ENCODE results near the gene CCDC74B.
"Not testable (repeated sequence)": the region's sequence is repeated elsewhere in the genome, so short reads cannot be mapped to it uniquely, and the experiment has no call there.

CCDC74B gene

DNA sequence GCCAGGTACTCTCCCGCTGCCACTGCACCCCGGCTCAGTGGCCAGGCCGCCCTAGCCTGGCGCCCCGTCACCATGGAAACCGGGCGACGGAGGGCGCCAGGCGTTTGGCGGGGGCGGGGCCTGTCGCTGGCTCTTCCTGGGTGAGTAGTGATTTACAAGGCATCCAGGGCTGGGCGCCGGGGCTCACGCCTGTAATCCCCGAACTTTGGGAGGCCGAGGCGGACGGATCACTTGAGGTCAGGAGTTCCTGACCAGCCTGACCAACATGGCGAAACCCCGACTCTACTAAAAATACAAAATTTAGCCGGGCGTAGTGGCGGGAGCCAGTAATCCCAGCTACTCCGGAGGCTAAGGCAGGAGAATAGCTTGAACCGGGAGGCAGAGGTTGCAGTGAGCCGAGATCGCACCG lies at the start of gene CCDC74B:
CCDC74B (minus strand) TSS at position 107 of the 409 bp plus-strand sequence. CDS start 116 bp downstream, outside the sequence.
- DNase-seq = peak; percentile 71

DNA sequence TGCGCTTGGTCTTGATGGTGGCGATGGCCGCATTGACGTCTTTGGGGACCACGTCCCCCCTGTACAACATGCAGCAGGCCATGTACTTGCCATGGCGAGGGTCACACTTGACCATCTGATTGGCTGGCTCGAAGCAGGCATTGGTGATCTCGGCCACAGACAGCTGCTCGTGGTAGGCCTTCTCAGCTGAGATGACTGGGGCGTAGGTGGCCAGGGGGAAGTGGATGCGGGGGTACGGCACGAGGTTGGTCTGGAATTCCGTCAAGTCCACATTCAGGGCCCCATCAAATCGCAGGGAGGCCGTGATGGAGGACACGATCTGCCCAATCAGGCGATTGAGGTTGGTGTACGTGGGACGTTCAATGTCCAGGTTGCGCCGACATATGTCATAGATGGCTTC lies 48.9 kb upstream of the CCDC74B start:
- DNase-seq = not testable (repeated sequence)

DNA sequence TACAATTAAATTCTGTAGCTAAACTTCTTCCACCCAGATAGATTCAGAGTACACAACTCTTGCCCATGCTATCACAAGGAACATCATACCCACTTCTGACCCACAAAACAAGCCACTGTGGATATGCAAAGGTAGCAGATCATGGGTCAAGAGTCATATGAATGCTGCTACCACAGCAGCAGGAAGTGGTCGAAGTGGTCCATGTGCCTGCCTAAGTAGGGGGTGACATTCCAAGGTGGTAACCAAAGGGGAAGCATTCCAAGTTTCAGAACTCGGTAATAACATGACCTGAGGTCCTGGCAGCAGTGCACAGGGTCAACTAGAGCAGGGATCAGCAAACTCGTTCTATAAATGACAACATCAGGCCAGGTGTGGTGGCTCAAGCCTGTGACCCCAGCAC lies 47.5 kb upstream of the CCDC74B start:
- DNase-seq = not testable (repeated sequence)

DNA sequence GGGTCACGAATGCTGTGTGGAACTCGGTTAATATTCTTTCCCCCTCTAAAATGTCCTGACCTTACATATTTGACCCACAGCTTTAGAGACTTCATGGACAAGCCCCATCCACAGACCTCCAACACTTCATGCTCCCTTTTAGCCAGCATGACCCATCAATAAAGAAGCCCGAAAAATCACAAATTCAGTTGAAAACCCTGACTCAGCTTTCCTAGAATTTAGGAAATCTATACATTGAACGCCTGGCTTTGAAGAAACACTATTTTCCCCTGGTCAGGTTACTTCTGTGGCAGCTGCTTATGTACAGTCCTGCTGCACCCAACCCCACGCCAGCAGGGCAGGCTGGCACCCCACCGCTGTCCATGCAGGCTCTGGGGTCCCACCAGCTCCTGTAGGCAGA lies 46.4 kb upstream of the CCDC74B start:
- not testable (repeated sequence) for DNase-seq

DNA sequence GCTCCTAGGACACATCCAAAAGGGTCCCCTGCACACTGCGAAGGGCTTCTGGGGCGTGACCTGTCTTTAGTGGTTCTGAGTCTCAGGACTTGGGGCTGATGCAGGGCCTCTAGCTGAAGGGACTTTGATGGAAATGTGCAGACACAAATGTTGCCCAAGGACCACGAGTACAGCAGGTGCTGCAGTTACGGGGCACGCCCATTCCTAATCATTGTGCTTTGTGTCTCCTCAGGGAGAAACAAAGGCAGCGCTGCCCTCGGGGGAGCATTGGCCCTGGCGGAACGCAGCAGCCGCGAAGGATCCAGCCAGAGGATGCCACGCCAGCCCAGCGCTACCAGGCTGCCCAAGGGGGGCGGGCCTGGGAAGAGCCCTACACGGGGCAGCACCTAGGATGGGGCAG lies 45.3 kb upstream of the CCDC74B start:
- DNase-seq = no peak

DNA sequence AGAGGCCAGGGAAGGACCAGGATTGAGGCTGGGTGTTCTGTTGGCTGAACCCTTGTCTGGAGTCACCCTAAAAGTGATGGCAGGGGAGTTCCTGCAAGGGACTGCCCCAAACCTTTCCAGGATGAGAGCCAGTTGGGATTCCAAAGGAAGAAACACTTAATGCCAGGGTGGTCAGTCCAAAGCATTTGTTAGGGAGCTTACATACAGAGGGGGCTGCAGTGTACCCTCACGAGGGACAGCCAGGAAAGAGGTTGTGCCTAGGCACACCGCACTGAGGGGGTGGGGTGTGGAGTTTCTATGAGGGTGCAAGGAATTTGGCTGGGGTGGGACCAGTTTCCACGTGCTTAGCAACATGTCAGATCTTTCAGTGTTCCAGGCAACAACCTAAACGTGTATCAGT lies 44.0 kb upstream of the CCDC74B start:
- DNase-seq = not testable (repeated sequence)

DNA sequence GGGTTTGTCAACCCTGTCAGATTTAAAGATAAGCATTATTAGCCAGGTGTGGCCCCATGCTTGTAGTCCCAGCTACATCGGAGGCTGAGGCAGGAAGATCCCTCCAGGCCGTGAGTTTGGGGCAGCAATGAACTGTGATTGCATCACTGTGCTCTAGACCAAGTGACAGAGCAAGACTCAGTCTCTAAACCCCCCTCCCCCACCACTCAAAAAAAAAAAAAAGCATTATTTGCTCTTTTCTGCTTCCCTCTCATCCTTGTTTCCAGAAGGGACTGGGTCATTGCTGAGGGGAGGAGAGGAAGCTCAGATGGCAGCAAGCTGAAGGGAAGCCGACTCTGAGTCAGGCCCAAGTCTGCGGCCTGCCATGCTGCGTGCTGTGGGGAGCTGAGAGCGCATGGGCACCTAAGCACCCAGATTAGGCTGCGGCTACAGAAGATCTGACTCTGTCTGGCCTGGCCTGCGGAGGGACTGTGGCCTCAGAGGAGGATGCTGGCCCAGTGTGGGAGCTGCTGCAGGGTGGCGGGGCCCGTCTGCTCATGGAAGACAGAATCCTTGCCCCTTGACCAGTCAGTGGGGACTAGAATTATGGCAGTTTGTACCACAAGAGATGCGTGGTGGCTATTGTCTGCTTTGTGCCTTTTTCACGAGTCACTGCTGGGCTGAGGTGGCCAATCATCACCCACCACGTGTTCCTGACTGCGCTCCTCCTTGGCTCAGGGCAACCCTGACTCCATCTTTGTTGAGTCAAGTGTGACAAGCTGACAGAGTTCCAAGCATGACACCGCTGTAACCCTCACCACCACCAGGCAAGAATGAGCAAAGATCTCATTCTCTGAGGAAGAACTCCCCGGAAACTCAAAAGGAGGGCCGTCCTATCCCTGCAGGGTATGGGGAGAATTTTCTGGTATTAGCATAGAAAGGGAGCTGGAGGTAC lies 43.2 kb upstream of the CCDC74B start:
- not testable (repeated sequence) for DNase-seq

DNA sequence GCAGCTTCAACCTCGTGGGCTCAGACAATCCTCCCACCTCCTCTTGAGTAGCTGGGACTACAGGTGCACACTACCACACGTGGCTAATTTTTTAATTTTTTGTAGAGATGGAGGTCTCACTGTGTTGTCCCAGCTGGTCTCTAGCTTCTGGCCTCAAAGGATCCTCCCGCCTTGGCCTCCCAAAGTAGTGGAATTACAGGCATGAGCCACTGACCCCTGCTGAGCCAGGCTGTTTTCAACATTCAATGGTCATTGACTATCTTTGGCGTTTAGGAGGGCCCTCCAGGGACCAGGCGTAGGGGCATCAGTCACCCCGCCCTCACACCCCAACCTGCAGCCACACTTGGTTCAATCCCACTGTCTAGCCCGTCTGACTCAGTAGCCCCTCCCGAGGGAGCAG lies 42.4 kb upstream of the CCDC74B start:
- no peak for DNase-seq

DNA sequence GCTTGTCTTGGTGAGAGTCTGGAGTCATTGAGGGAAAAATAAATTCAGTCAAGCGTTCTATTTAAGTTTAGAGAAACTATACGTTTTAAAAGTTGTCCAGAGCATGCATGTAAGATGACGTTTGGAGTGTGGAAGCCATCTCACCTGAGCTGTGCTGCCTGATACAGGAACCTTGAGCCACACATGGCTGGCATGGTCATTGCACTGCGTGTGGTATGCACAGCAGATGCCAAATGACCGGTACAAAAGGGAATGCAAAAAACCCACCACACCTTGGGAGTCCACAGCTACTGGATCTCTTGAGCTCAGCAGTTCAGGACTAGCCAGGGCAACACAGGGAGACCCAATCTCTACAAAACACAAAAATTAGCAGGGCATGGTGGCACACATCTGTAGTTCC lies 41.5 kb upstream of the CCDC74B start:
- DNase-seq = no peak

DNA sequence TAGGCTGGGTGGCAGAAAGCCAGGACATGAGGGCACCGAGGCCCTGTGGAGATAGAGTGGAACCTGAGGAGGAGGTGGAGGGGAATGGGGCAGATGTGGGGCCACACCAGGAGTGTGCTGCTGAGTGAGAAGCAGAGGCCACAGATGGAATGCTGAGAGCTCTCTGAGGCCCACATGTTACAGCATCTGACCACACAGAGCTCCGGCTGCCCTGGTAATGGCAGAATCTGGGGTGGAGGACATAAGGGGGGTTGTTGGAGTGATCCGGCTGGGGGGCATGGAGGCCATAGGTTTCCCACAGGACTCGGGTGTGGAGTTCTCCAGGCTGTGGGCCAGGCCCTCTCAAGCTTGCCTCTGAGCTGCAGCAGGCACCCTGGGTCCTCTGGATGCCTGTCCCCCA lies 41.0 kb upstream of the CCDC74B start:
- DNase-seq = no peak

DNA sequence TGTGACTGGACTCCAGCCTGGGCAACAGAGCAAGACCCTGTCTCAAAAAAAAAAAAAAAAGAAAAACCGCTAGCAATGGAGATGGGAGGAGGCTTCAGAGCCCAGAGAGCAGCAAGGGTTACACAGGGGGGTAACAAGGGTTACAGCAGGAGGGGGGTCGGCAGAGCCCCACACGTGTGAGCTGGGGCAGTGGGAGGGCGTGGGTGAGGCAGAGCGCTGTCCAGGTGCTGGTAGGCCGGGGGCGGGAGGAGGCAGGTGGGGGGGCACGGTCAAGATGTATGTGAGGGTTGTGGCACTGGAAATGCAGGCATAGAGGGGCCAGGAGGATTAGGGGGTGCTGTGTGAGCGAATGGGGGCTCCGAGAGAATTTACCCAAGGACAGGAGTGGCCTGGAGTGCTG lies 40.5 kb upstream of the CCDC74B start:
- DNase-seq = no peak

DNA sequence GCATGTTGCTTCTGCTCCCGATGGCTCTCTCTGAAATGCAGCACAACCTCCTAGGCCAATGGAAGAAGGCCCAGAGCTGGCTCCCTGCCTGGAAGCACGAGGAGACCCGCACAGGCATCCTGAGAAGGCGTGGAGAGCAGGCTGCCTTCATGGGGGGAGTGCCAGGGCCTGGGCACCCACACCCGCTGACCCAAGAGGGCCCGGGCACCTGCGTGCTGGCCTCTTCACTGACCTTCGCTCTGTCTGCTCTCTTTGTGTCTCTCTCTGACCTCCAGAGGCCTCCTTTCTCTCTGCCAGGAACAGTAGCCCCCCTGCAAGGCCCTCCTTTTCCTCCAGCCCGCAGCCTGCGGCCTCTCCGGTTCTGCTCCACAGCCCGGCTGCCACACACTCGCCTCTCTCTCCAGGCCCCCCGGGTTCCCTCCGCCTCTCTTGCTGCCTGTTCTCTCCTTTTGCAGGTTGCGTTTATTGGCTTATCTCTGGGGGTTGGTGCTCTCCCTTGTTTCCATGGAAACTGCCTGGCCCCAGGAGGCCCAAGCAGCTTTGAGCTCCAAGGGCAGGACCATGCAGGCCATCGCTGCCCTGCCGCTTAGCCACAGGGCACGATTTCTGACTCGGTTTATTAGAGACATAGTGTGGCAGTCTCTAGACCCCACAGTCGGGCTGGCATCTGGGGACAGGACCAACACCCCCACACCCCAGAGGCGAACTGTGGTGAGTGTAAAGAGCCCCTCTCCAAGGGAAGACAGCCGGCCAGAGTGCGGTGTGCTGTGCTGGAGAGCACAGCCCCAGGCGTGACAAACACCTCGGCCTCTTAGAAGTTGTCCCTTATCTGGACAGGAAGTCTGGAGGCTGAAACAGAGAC lies 38.8 kb upstream of the CCDC74B start:
- no peak for DNase-seq

DNA sequence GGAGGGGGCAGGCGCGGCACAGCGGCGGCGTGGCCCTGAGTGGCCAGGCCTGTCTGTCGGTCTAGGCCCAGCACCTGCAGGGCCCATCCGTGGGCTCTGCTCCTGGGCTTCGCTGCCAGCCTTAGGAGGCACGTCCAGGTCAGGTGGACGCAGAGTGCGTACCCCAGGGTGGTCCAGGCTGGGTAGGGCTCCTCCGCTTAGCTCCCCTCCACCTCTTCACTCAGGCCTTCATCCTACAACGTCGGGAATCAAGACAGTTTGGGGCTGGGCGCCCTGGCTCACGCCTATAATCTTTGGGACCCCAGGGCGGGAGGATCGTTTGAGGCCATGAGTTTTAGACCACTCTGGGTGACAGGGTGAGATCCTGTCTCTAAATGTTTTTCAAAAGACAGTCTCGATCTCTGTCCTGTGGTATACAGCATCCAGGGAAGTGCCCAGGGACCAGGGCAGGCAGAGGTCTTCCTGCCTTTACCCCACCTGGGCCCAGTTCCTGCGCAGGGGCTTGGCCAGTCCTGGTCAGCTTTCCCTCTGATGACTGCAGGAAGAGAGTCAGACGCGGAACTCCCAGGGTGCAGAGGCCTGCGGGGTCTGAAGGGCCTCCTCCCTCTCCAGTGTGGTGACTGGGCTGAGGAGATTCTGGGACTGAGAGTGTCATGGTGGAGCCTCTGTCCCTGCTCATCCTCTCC lies 38.1 kb upstream of the CCDC74B start:
- not testable (repeated sequence) for DNase-seq

DNA sequence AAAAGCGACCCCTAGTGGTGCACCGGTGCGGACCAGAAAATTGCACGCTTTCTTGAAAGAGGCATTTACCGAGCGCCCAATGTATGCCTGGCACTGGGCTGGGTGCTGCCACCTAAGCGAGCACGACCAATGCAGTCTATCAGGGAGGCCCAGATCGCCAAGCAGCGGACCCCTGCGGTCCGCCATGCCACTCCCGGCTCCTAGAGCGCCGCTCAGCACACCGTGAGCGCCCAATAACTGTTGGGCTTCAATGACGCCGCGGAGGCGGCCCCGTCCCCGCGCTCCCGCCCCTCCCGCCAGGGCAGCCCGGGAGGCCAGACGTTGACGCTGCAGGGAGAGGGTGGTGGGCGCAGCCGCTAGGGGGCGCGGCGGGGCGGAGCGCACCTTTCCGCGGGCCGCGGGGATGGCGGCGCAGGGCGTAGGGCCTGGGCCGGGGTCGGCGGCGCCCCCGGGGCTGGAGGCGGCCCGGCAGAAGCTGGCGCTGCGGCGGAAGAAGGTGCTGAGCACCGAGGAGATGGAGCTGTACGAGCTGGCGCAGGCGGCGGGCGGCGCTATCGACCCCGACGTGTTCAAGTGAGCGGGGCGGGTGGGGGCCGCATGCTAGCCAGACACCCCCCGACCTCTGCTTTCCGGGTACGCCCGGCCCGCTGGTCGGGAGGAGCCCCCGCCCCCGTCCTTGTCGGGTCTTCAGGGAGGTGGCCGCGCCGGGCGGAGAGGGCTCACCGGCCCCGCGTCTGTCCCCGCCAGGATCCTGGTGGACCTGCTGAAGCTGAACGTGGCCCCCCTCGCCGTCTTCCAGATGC lies 37.2 kb upstream of the CCDC74B start, which contains the start of gene MZT2B:
MZT2B (plus strand) TSS at position 383 of the 803 bp plus-strand sequence; CDS start at position 404, 21 bp downstream.
- DNase-seq = peak; percentile 90

DNA sequence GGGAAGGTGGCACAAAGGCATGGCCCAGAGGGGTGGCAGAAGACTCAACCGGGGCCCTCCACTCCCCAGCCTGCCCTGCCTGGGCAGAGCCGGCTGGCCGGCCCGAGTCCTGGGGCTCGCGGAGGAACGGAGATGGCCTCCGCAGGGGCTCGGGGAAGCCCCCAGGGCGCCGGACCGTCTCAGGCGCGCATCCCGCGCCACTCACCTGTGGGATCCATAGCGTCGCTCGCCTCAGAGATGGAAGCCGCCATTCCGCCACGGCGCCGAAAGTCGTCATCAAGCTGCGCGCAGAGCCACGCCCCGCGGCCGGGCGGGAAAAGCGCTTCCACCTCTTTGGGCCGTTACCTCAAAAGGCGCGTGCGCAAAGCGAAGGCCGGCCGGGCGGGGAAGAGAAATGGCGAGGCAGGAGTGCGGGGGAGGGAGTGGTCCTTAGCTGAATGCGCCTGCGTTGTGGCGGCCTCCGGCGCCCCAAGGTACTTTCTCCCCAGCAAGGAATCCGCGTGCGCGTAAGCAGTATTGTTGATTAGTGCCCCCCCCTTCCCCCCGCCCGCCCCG lies 36.5 kb upstream of the CCDC74B start, which contains the start of gene SMPD4:
SMPD4 (minus strand) TSS at position 278 of the 555 bp plus-strand sequence. CDS start 5,010 bp downstream, outside the sequence.
- DNase-seq = peak; percentile 98

DNA sequence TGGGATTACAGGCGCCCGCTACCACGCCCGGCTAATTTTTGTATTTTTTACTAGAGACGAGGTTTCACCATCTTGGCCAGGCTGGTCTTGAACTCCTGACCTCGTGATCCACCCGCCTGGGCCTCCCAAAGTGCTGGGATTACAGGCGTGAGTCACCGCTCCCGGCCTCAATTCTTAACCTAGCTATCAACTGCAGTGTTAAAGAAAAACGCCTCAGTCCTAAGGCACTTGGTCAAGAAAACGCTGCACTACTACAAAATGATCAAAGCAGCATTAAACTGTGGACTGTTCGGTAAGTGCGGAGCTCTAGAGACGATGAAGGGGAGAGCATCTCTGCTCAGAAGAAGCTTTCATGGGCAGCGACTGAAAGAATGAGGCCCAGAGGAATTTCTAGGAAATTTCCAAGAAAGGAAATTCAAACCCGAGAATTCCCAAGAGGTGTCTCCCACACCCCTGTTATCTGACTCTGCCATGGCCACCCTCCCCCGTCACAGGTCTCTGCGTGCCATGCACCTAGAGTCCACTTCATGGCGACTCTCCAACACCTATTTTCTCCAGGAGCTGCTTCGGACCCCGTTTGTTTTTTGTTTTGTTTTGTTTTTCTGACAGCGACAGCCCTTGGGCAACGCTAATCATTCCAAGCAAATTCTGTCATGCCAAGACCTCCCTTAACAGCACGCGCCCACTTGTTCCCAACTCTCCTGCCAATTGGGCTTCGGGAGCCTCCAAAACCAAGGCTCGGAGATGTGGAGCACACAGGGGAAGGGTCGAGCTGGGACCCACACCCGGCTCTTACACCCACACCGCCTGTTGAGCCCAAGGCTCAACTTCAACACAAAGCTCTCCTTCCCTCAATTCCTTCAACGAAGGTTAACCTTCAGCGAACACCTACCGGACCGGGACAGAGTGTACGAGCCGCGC lies 35.8 kb upstream of the CCDC74B start:
- DNase-seq = not testable (repeated sequence)

DNA sequence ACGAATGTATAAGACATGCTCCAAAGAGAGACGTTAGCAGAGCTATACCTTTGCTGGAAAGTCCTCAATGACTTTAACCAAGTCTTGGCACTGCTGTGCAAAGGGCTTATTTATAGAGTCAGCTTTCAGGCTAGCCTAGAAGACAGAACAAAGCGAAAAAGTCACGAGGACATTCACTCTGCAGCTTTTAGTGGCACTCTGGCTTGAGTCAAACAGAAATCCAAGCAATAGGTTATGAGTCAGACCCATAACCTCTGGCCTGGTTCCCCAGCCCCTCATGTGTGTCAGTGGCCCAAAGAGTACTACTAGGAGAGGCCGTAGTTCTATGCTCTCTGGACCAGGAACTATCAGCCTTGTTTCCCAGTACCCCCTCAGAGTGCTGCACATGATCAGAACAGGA lies 30.0 kb upstream of the CCDC74B start:
- DNase-seq = not testable (repeated sequence)

DNA sequence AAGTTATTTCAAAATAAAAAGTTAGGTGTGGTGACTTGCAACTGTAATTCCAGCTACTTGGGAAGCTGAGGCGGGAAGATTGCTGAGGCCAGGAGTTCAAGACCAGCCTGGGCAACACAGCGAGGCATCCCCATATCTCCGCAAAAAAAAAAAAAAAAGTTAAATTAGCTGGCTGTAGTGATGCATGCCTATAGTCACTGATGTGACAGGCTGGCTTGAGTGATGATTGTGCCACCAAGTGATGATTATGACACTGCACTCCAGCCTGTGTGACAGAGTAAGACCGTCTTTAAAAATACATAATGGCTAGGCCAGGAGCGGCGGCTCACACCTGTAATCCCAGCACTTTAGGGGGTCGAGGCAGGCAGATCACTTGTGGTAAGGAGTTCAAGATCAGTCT lies 25.0 kb upstream of the CCDC74B start:
- no peak for DNase-seq

DNA sequence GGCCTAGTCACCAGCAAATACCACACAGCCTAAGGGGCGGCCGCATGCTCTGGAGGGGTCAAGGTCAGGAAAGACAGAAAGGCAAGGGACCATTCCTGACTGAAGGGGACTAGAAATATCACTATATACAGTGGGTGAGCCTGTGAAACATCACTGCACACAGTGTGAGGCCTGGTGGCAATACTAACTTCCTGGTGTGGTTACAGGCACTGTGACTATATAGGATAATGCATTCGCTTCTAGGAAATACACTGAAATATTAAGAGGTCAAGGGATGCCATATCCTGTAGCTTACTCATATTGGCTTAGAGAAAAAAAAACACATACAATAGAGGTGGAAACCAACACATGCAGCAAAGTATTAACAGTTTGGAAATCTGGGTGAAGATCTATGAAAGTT lies 24.3 kb upstream of the CCDC74B start:
- not testable (repeated sequence) for DNase-seq

DNA sequence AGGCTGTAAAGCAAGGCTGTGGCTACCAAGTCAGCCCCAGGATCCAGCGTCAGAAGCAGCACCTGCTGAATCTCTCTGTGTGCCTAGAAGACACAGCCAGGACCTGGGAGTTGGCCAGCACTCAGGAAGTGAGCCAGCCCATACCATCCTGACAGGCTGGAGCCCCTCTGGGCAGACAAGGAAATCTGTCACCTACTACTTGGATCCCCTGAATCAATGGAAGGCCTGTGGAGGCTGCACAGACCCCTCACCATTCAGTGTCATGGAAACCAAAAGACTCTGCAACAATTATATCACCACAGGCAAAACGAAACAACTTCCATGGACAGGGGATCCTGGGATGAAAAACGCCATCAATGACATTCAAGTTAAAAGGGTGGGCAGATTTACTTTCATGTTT lies 21.7 kb upstream of the CCDC74B start:
- not testable (repeated sequence) for DNase-seq

Measured in CD4-positive, alpha-beta T cell treated with Interleukin-15 for 1 hour (primary cell).